Measurements from ENCODE around the gene RHOF.

The RHOF gene

DNA sequence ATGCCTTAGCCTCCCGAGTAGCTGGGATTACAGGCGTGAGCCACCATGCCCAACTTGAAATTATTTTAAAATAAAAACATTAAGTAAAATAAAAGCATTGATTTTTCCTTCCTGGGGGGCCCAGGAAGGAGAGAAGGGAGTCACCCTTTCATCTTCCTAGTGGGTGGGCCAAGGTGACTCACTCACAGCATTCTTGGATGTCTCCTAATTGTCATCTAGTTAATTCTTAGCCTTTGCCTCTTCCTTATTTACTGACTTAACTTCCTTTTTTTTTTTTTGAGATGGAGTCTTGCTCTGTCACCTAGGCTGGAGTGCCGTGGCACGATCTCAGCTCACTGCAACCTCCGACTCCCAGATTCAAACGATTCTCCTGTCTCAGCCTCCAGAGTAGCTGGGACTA, 51.7 kb downstream of the RHOF start:
- DNase-seq (ENCODE audit: low spot score), result no peak

DNA sequence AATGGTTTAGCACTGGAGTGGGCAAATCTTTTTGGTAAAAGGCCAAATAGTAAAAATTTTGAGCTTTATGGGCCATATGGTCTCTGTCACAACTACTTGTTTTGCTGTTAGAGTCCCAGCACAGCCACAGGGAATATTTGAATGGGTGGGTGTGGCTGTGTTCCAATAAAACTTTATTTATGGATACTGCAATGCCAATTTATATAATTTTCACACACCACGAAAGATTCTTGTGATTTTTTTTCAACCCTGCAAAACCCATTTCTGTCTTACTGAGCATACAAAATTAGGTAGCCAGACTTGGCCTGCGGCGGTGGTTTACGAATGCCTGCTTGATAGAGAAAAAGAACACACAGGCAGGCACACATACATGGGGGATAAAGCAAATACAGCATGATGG, 52.6 kb downstream of the RHOF start:
- DNase-seq (ENCODE audit: low spot score), result no peak

DNA sequence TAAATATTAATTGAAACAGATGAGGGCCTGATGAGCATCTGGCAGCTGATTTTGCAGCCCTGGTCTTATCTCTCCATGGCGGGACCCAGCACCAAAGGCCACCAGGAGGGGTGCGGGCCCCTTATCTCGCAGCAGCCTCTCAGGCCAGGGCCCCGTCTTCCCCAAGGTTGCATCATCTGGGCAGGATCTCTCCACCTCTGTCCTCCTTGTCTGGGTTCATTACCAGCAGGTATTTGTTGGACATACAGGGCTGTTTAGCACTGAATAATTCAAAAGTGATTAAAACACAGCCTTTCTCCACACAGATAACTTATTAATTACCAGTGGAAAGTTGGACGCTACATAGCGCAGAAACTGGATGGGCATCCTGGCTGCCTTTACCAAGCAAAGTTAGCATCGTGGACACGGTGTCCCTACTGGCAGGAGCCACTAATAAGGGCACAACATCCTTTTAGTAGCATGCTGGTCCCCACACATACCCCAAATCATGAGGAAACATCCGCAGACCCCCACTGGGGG, 55.1 kb downstream of the RHOF start:
- DNase-seq (ENCODE audit: low spot score), result no peak

DNA sequence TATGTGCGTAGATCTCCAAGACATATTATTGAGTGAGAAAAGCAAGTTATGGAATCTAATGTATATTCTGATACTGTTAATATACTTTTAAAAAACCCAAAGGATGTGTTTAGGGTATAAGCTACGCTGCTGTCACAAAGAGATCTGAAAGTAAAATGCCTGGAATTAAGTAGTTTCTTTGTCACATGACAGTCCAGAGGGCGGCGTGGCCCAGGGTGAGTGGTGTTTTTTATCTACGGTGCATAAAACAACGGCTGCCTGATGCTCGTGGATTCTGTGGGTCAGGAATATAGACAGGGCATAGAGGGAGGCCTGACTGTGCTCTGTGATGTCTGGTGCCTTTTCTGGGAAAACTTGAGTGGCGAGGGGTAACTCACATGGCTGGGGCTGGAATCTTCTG, 59.6 kb downstream of the RHOF start:
- no peak for DNase-seq (ENCODE audit: low spot score)

DNA sequence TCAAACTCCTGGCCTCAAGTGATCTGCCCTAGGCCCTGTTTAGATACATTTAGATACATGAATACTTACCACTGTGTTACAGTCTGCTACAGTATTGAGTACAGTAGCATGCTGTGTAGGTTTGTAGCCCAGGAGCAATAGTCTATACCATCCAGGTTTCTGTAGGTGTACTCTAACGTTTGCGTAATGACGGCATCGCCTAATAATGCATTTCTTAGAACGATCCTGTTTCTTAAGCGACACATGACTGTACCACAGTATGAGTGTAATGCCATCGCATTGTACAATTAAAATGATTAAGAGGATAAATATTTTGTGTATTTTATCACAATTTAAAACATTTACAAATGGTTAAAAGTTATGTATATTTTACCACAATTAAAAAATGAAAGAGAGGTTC, 62.0 kb downstream of the RHOF start:
- no peak for DNase-seq (ENCODE audit: low spot score)

DNA sequence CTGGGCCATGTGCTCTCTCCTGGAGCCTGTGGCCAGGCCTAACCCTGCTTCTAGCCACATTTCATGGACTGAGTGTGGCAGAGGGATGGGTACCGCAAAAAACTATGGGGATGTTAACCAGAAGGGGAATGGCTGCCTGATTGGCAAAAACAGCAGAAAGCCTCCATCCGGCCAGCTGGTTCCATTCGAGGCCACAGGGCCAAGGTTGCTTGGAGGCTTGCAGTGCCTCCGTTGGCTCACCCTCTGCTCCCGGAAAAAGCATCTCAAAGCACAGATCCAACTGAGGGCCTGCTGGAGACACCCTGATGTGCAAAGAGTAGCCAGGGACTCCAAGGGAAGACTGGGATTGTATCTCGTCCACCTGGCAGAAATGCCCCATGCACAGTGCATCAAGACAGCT, 64.5 kb downstream of the RHOF start:
- no peak for DNase-seq (ENCODE audit: low spot score)

Data from CD4-positive, alpha-beta T cell treated with Interleukin-15 for 4 hours (primary cell).